ENCODE measurements around the gene HNRNPA0. TPM values are rescaled to one million over a fixed set of nuclear protein-coding genes. Genes with fewer than 3 reads are reported as not detected.
"Not testable (repeated sequence)": the region's sequence is repeated elsewhere in the genome, so short reads cannot be mapped to it uniquely, and the experiment has no call there.

Gene HNRNPA0
- total RNA-seq, 1 experiment from 2014 or later: 33.3 TPM

GRCh38 chr5:137782055-137782454 is 27.9 kb upstream of the HNRNPA0 start:
- POLR2A ChIA-PET: no interaction called here
- intact Hi-C loops (cut with micrococcal nuclease; ENCODE audit: unreplicated experiment) (no loop called here), in situ Hi-C loops (cut with HindIII; ENCODE audit: low pct_unique_long_range_greater_than_20kb, low sequenced_read_pairs) (no loop called here)
- H3K4me3 ChIP-seq (ENCODE audit: low read depth in 2 of 2, low read length in 2 of 2): no peak overlapping the region
- CTCF ChIA-PET: no interaction called here
- H3K27ac ChIP-seq (ENCODE audit: low read length): no peak overlapping the region
- DNase-seq (ENCODE audit: low read depth, low spot score) (no peak), ATAC-seq (no peak)
- H3K27me3 ChIP-seq (ENCODE audit: control insufficient read depth, insufficient read depth, low read length): peaks cover 3% of the 10 kb centered on the region; the same call in 1 of the 2 replicates
- H3K36me3 ChIP-seq (ENCODE audit: control insufficient read depth, insufficient read depth, low read length): no peaks in the 10 kb centered on the region
- no peaks in the 10 kb centered on the region for H3K4me1 ChIP-seq (ENCODE audit: control insufficient read depth, insufficient read depth, low read length)
- TF ChIP-seq POLR2AphosphoS5 (IDR thresholded peaks at IDR 0.05; ENCODE audit: low read depth, low read length) (no peak), SIN3A (IDR thresholded peaks at IDR 0.05; ENCODE audit: borderline replicate concordance, insufficient read depth, low read depth, low read length) (no peak), TCF7L2 (IDR thresholded peaks at IDR 0.05; ENCODE audit: low read depth, low read length) (no peak)
- TF ChIP-seq, protein P1, sequence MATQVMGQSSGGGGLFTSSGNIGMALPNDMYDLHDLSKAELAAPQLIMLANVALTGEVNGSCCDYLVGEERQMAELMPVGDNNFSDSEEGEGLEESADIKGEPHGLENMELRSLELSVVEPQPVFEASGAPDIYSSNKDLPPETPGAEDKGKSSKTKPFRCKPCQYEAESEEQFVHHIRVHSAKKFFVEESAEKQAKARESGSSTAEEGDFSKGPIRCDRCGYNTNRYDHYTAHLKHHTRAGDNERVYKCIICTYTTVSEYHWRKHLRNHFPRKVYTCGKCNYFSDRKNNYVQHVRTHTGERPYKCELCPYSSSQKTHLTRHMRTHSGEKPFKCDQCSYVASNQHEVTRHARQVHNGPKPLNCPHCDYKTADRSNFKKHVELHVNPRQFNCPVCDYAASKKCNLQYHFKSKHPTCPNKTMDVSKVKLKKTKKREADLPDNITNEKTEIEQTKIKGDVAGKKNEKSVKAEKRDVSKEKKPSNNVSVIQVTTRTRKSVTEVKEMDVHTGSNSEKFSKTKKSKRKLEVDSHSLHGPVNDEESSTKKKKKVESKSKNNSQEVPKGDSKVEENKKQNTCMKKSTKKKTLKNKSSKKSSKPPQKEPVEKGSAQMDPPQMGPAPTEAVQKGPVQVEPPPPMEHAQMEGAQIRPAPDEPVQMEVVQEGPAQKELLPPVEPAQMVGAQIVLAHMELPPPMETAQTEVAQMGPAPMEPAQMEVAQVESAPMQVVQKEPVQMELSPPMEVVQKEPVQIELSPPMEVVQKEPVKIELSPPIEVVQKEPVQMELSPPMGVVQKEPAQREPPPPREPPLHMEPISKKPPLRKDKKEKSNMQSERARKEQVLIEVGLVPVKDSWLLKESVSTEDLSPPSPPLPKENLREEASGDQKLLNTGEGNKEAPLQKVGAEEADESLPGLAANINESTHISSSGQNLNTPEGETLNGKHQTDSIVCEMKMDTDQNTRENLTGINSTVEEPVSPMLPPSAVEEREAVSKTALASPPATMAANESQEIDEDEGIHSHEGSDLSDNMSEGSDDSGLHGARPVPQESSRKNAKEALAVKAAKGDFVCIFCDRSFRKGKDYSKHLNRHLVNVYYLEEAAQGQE (IDR thresholded peaks at IDR 0.05; ENCODE audit: insufficient read depth in 1 of 2, low read depth in 2 of 2, low read length in 1 of 2): no peak
- TF ChIP-seq, protein P2, sequence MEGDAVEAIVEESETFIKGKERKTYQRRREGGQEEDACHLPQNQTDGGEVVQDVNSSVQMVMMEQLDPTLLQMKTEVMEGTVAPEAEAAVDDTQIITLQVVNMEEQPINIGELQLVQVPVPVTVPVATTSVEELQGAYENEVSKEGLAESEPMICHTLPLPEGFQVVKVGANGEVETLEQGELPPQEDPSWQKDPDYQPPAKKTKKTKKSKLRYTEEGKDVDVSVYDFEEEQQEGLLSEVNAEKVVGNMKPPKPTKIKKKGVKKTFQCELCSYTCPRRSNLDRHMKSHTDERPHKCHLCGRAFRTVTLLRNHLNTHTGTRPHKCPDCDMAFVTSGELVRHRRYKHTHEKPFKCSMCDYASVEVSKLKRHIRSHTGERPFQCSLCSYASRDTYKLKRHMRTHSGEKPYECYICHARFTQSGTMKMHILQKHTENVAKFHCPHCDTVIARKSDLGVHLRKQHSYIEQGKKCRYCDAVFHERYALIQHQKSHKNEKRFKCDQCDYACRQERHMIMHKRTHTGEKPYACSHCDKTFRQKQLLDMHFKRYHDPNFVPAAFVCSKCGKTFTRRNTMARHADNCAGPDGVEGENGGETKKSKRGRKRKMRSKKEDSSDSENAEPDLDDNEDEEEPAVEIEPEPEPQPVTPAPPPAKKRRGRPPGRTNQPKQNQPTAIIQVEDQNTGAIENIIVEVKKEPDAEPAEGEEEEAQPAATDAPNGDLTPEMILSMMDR (IDR thresholded peaks at IDR 0.05): no peak
- no peaks in the 10 kb centered on the region for H3K9me3 ChIP-seq (ENCODE audit: control insufficient read depth, insufficient read depth, low read depth, low read length)
- BruUV-seq (replicated peaks): no TSS peak

GRCh38 chr5:137778772-137779564 is 24.8 kb upstream of the HNRNPA0 start:
- ATAC-seq (no peak; the same call in 1 of the 2 replicates), DNase-seq (ENCODE audit: low read depth, low spot score) (peak; percentile 27)
- POLR2A ChIA-PET: no interaction called here
- in situ Hi-C loops (cut with HindIII; ENCODE audit: low pct_unique_long_range_greater_than_20kb, low sequenced_read_pairs): no loop called here
- Histone ChIP-seq H3K4me1 (ENCODE audit: control insufficient read depth, insufficient read depth, low read length) (no peaks in the 10 kb centered on the region), H3K36me3 (ENCODE audit: control insufficient read depth, insufficient read depth, low read length) (no peaks in the 10 kb centered on the region), H3K27me3 (ENCODE audit: control insufficient read depth, insufficient read depth, low read length) (peaks cover 3% of the 10 kb centered on the region; the same call in 1 of the 2 replicates), H3K4me3 (ENCODE audit: low read depth in 2 of 2, low read length in 2 of 2) (no peak overlapping the region), H3K9me3 (ENCODE audit: control insufficient read depth, insufficient read depth, low read depth, low read length) (no peaks in the 10 kb centered on the region), H3K27ac (ENCODE audit: low read length) (no peak overlapping the region)
- TF ChIP-seq TCF7L2 (IDR thresholded peaks at IDR 0.05; ENCODE audit: low read depth, low read length): no peak
- TF ChIP-seq, protein P2 (IDR thresholded peaks at IDR 0.05): peak; percentile 78; the same call in 1 of the 2 replicates
- TF ChIP-seq, protein P1 (IDR thresholded peaks at IDR 0.05; ENCODE audit: insufficient read depth in 1 of 2, low read depth in 2 of 2, low read length in 1 of 2): no peak
- TF ChIP-seq SIN3A (IDR thresholded peaks at IDR 0.05; ENCODE audit: borderline replicate concordance, insufficient read depth, low read depth, low read length): no peak
- no TSS peak for BruUV-seq (replicated peaks)
- CTCF ChIA-PET: interaction anchor here (0.6 to 1.7 kb wide), 10 partner anchors 23 to 354 kb away, joined by 3 to 11 read pairs (median 3); no protein-coding TSS in a partner anchor
- intact Hi-C loops (cut with micrococcal nuclease; ENCODE audit: unreplicated experiment): loop anchor here (1.0 kb wide), 1 partner anchor 43 kb away; no protein-coding TSS in a partner anchor

GRCh38 chr5:137767937-137768336 is 13.8 kb upstream of the HNRNPA0 start:
- DNase-seq (ENCODE audit: low read depth, low spot score); H3K9me3 ChIP-seq (ENCODE audit: control insufficient read depth, insufficient read depth, low read depth, low read length); H3K4me3 ChIP-seq (ENCODE audit: low read depth in 2 of 2, low read length in 2 of 2); POLR2A ChIA-PET; ATAC-seq; H3K4me1 ChIP-seq (ENCODE audit: control insufficient read depth, insufficient read depth, low read length); in situ Hi-C loops (cut with HindIII; ENCODE audit: low pct_unique_long_range_greater_than_20kb, low sequenced_read_pairs); intact Hi-C loops (cut with micrococcal nuclease; ENCODE audit: unreplicated experiment); H3K36me3 ChIP-seq (ENCODE audit: control insufficient read depth, insufficient read depth, low read length); H3K27me3 ChIP-seq (ENCODE audit: control insufficient read depth, insufficient read depth, low read length); H3K27ac ChIP-seq (ENCODE audit: low read length); CTCF ChIA-PET; BruUV-seq (replicated peaks): not testable (repeated sequence)

Data from Panc1 (cell line).